Osteoblast (primary cell): Measurements from ENCODE around the gene RILP. TPM values are rescaled to one million over a fixed set of nuclear protein-coding genes. Genes with fewer than 3 reads are reported as not detected.

Experiments
- DNase-seq: peaks from one replicate; pipeline ENCODE4 v3.0.0; 2011; ENCODE audit warnings: low spot score, mixed read lengths; ENCODE audit not compliant: insufficient read length; ENCODE audit errors: missing footprints
- H2AFZ ChIP-seq: 2 replicates; pipeline ENCODE4 v1.6.0; 2011; ENCODE audit warnings: mild to moderate bottlenecking, low read length
- H3K27ac ChIP-seq: 2 replicates; pipeline ENCODE4 v1.5.1; 2011; ENCODE audit warnings: mild to moderate bottlenecking, low read depth, low read length, moderate library complexity
- H3K27me3 ChIP-seq: 2 replicates; pipeline ENCODE4 v1.6.0; 2012; ENCODE audit warnings: mild to moderate bottlenecking, control low read depth, inconsistent platforms, low read length, moderate library complexity; ENCODE audit not compliant: insufficient read depth
- H3K36me3 ChIP-seq: 2 replicates; pipeline ENCODE4 v1.5.1; 2011; ENCODE audit warnings: mild to moderate bottlenecking, low read length, control low read depth, moderate library complexity; ENCODE audit not compliant: insufficient read depth
- H3K4me1 ChIP-seq: 2 replicates; pipeline ENCODE4 v1.5.1; 2011; ENCODE audit warnings: mild to moderate bottlenecking, low read length, control low read depth, moderate library complexity; ENCODE audit not compliant: insufficient read depth
- H3K4me2 ChIP-seq: 2 replicates; pipeline ENCODE4 v1.6.0; 2011; ENCODE audit warnings: mild to moderate bottlenecking, low read length; ENCODE audit not compliant: insufficient read depth
- H3K4me3 ChIP-seq: fragments of 200-600 bp; sonication (generic); 3 replicates; pipeline ENCODE4 v1.5.1; 2012; ENCODE audit warnings: mild to moderate bottlenecking, low read length, inconsistent platforms; ENCODE audit not compliant: insufficient read depth
- H3K79me2 ChIP-seq: 2 replicates; pipeline ENCODE4 v1.6.0; 2012; ENCODE audit warnings: mild to moderate bottlenecking, low read length, control low read depth, inconsistent platforms; ENCODE audit not compliant: insufficient read depth
- H3K9me3 ChIP-seq: 2 replicates; pipeline ENCODE4 v1.5.1; 2011; ENCODE audit warnings: low read depth, low read length, control low read depth
- H4K20me1 ChIP-seq: 2 replicates; pipeline ENCODE4 v1.6.0; 2012; ENCODE audit warnings: mild to moderate bottlenecking, low read length, control low read depth; ENCODE audit not compliant: insufficient read depth
- total RNA-seq: library from RNA; depleted of rRNA; stranded (reverse); fragments of >200 nt; gene quantifications from 2 replicates; pipeline ENCODE4 v1.2.3, GENCODE V29; 2012
- TF ChIP-seq, protein P1 (sequence below): IDR thresholded peaks from 2 replicates; pipeline ENCODE4 v1.5.1; 2011; ENCODE audit warnings: mild to moderate bottlenecking, low read depth, low read length, moderate library complexity; ENCODE audit errors: extremely low read depth

RILP gene
- total RNA-seq, 1 donor = 11.6 TPM

GRCh38 chr17:1624650-1625049 is 25.0 kb downstream of the RILP start:
- Histone ChIP-seq H3K4me3 (no peak overlapping the region), H3K27ac (no peak overlapping the region), H3K79me2 (peaks cover 3% of the 10 kb centered on the region), H3K36me3 (peaks cover 6% of the 10 kb centered on the region), H3K4me1 (peaks cover 13% of the 10 kb centered on the region), H3K9me3 (no peaks in the 10 kb centered on the region), H3K4me2 (no peak overlapping the region), H2AFZ (no peak overlapping the region), H3K27me3 (no peaks in the 10 kb centered on the region), H4K20me1 (peaks cover 26% of the 10 kb centered on the region)
- no peak for DNase-seq
- TF ChIP-seq, protein P1, sequence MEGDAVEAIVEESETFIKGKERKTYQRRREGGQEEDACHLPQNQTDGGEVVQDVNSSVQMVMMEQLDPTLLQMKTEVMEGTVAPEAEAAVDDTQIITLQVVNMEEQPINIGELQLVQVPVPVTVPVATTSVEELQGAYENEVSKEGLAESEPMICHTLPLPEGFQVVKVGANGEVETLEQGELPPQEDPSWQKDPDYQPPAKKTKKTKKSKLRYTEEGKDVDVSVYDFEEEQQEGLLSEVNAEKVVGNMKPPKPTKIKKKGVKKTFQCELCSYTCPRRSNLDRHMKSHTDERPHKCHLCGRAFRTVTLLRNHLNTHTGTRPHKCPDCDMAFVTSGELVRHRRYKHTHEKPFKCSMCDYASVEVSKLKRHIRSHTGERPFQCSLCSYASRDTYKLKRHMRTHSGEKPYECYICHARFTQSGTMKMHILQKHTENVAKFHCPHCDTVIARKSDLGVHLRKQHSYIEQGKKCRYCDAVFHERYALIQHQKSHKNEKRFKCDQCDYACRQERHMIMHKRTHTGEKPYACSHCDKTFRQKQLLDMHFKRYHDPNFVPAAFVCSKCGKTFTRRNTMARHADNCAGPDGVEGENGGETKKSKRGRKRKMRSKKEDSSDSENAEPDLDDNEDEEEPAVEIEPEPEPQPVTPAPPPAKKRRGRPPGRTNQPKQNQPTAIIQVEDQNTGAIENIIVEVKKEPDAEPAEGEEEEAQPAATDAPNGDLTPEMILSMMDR = no peak

DNA sequence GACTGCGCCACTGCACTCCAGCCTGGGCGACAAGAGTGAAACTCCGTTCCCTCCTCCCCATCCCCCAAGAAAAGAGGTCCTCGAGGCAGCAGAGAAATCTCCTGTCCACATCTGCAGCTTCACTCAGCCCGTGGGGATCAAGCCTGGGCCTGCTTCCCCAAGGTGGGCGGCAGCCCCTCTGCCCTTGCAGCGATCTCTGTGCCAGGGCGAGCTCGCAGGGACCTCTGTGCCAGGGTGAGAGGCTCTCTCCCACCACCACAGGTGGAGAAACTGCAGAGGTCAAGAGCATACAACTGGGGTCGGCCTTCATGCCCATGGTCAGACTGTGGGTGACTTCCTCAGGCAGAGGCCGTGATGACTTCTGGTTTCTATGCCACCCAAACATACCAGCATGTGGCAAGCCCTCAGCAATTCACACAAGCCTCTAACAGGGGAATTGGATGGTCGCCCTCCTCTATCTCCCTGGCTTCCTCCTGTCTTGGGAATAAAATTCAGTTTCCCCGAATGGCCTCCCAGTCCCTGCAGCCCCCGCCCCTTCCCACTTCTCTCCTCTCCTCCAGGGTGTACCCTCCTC is 26.5 kb downstream of the RILP start:
- Histone ChIP-seq H3K27me3 (no peaks in the 10 kb centered on the region), H3K79me2 (peaks cover 3% of the 10 kb centered on the region), H2AFZ (no peak overlapping the region), H3K9me3 (no peaks in the 10 kb centered on the region), H3K4me3 (no peak overlapping the region), H3K36me3 (peaks cover 10% of the 10 kb centered on the region), H4K20me1 (peaks cover 29% of the 10 kb centered on the region), H3K27ac (no peak overlapping the region), H3K4me2 (no peak overlapping the region), H3K4me1 (peaks cover 9% of the 10 kb centered on the region)
- DNase-seq = peak; percentile 71
- TF ChIP-seq, protein P1 = no peak

GRCh38 chr17:1621273-1621954 is 28.3 kb downstream of the RILP start:
- peaks cover 15% of the 10 kb centered on the region for H3K36me3 ChIP-seq
- DNase-seq = peak; percentile 50
- peaks cover 20% of the 10 kb centered on the region for H4K20me1 ChIP-seq
- H3K27me3 ChIP-seq = no peaks in the 10 kb centered on the region
- H3K4me1 ChIP-seq = peaks cover 4% of the 10 kb centered on the region
- H3K79me2 ChIP-seq = no peaks in the 10 kb centered on the region
- no peak overlapping the region for H3K4me3 ChIP-seq
- H3K27ac ChIP-seq = no peak overlapping the region
- H2AFZ ChIP-seq = no peak overlapping the region
- no peaks in the 10 kb centered on the region for H3K9me3 ChIP-seq
- TF ChIP-seq, protein P1 = no peak
- no peak overlapping the region for H3K4me2 ChIP-seq

- Histone ChIP-seq H3K4me2 (no peak overlapping the region), H3K36me3 (peaks cover 17% of the 10 kb centered on the region), H3K9me3 (no peaks in the 10 kb centered on the region), H3K4me1 (peaks cover 4% of the 10 kb centered on the region), H4K20me1 (peaks cover 15% of the 10 kb centered on the region), H3K27ac (no peak overlapping the region), H2AFZ (no peak overlapping the region), H3K27me3 (no peaks in the 10 kb centered on the region), H3K79me2 (no peaks in the 10 kb centered on the region), H3K4me3 (no peak overlapping the region)
- TF ChIP-seq, protein P1 = no peak
- peak; percentile 47 for DNase-seq
Measured at GRCh38 chr17:1620486-1620885, 29.2 kb downstream of the RILP start.
